ENCODE measurements around the gene PPP3CA.

Gene PPP3CA

GRCh38 chr4:101286663-101287062 lies 60.7 kb downstream of the PPP3CA start:
- DNase-seq, result no peak

- no peak for DNase-seq
Measured at GRCh38 chr4:101285985-101286384, 61.3 kb downstream of the PPP3CA start.

- no peak for DNase-seq
Measured at GRCh38 chr4:101284546-101284945, 62.8 kb downstream of the PPP3CA start.

- no peak for DNase-seq
Measured at GRCh38 chr4:101283434-101283833, 63.9 kb downstream of the PPP3CA start.

- no peak for DNase-seq
Measured at GRCh38 chr4:101282076-101282844, 65.1 kb downstream of the PPP3CA start.

- DNase-seq, result no peak
Measured at GRCh38 chr4:101280866-101281600, 66.3 kb downstream of the PPP3CA start.

GRCh38 chr4:101279377-101279871 lies 67.9 kb downstream of the PPP3CA start:
- DNase-seq, result no peak

- no peak for DNase-seq
Measured at GRCh38 chr4:101277671-101278070, 69.7 kb downstream of the PPP3CA start.

GRCh38 chr4:101276661-101277060 lies 70.7 kb downstream of the PPP3CA start:
- DNase-seq, result no peak

- DNase-seq, result no peak
Measured at GRCh38 chr4:101274888-101275752, 72.2 kb downstream of the PPP3CA start.

- no peak for DNase-seq
Measured at GRCh38 chr4:101271516-101271915, 75.8 kb downstream of the PPP3CA start.

- no peak for DNase-seq
Measured at GRCh38 chr4:101269682-101270081, 77.6 kb downstream of the PPP3CA start.

GRCh38 chr4:101265816-101266172 lies 81.5 kb downstream of the PPP3CA start:
- no peak for DNase-seq

- DNase-seq, result no peak
Measured at GRCh38 chr4:101264993-101265815, 82.1 kb downstream of the PPP3CA start.

GRCh38 chr4:101264512-101264911 lies 82.8 kb downstream of the PPP3CA start:
- no peak for DNase-seq

- no peak for DNase-seq
Measured at GRCh38 chr4:101262683-101263082, 84.6 kb downstream of the PPP3CA start.

- DNase-seq, result no peak
Measured at GRCh38 chr4:101259876-101260275, 87.5 kb downstream of the PPP3CA start.

- DNase-seq, result no peak
Measured at GRCh38 chr4:101258883-101259282, 88.4 kb downstream of the PPP3CA start.

- no peak for DNase-seq
Measured at GRCh38 chr4:101256222-101256621, 91.1 kb downstream of the PPP3CA start.

- DNase-seq, result no peak
Measured at GRCh38 chr4:101254776-101255175, 92.5 kb downstream of the PPP3CA start.

- DNase-seq, result no peak
Measured at GRCh38 chr4:101253121-101253520, 94.2 kb downstream of the PPP3CA start.

- no peak for DNase-seq
Measured at GRCh38 chr4:101252721-101253120, 94.6 kb downstream of the PPP3CA start.
